WTC11 (cell line): ENCODE measurements around the gene IL5. TPM values are rescaled to one million over a fixed set of nuclear protein-coding genes. Genes with fewer than 3 reads are reported as not detected.
A peak's percentile ranks its signal among the peaks of the same experiment; 100 is the strongest.

ENCODE experiments used
- ATAC-seq: fragments of 200-7000 bp; cut with Tn5 transposase; 2 replicates; pipeline ENCODE4 v1.10.0; 2021; ENCODE audit warnings: mild to moderate bottlenecking, moderate library complexity
- CTCF ChIA-PET: fragments of 300-600 bp; sonication (Branson Sonifier 250); formaldehyde crosslinking; loops from one replicate; lab custom pipeline; 2021; ENCODE audit warnings: antibody characterized with exemption; lab: Charles Lee
- POLR2A ChIA-PET: fragments of 350-600 bp; sonication (Branson Sonifier 250); formaldehyde crosslinking; loops from one replicate; lab custom pipeline; 2021; ENCODE audit warnings: antibody characterized with exemption; lab: Charles Lee
- DNase-seq: peaks from one replicate; pipeline ENCODE4 v3.0.0; 2021; ENCODE audit warnings: low spot score
- H3K27ac Mint-ChIP-seq: 2 replicates; pipeline ENCODE4 v1.8.0; 2021; ENCODE audit warnings: mixed read lengths
- H3K27me3 Mint-ChIP-seq: 2 replicates; pipeline ENCODE4 v1.8.0; 2021; ENCODE audit warnings: low read depth, mild to moderate bottlenecking, moderate library complexity, mixed read lengths
- H3K36me3 Mint-ChIP-seq: 2 replicates; pipeline ENCODE4 v1.8.0; 2021; ENCODE audit warnings: mixed read lengths
- H3K4me1 Mint-ChIP-seq: 2 replicates; pipeline ENCODE4 v1.8.0; 2022; ENCODE audit warnings: mixed read lengths
- H3K4me3 Mint-ChIP-seq: 2 replicates; pipeline ENCODE4 v1.8.0; 2021; ENCODE audit warnings: mild to moderate bottlenecking, moderate library complexity, mixed read lengths
- H3K9me3 Mint-ChIP-seq: 2 replicates; pipeline ENCODE4 v1.8.0; 2021; ENCODE audit warnings: mixed read lengths
- CBFB ChIP-seq: sonication (generic); formaldehyde crosslinking; IDR thresholded peaks from 2 replicates; pipeline ENCODE4 v1.8.1; 2022; ENCODE audit warnings: mild to moderate bottlenecking, low read depth, missing genetic modification reagents
- CREB1 ChIP-seq: sonication (generic); formaldehyde crosslinking; IDR thresholded peaks from 2 replicates; pipeline ENCODE4 v1.8.0; 2023; ENCODE audit warnings: mild to moderate bottlenecking, missing genetic modification reagents
- EMX1 ChIP-seq: fragments of 250-450 bp; sonication (Bioruptor Pico); IDR thresholded peaks from 2 replicates; pipeline ENCODE4 v1.8.0; 2021; ENCODE audit warnings: mild to moderate bottlenecking
- ETV6 ChIP-seq: sonication (generic); formaldehyde crosslinking; IDR thresholded peaks from 2 replicates; pipeline ENCODE4 v1.8.1; 2022; ENCODE audit warnings: mild to moderate bottlenecking, missing genetic modification reagents
- FOXK1 ChIP-seq: sonication (generic); formaldehyde crosslinking; IDR thresholded peaks from 2 replicates; pipeline ENCODE4 v1.8.0; 2022; ENCODE audit warnings: mild to moderate bottlenecking, moderate library complexity, missing genetic modification reagents
- FOXP1 ChIP-seq: sonication (generic); formaldehyde crosslinking; IDR thresholded peaks from 2 replicates; pipeline ENCODE4 v1.8.0; 2022; ENCODE audit warnings: missing genetic modification reagents, mild to moderate bottlenecking, moderate library complexity, borderline replicate concordance
- HMGA2 ChIP-seq: fragments of 250-450 bp; sonication (Bioruptor Pico); IDR thresholded peaks from 2 replicates; pipeline ENCODE4 v1.4.0; 2021; ENCODE audit warnings: mild to moderate bottlenecking, moderate library complexity
- IRF2 ChIP-seq: sonication (generic); formaldehyde crosslinking; IDR thresholded peaks from 2 replicates; pipeline ENCODE4 v1.8.0; 2022; ENCODE audit warnings: low read depth, missing genetic modification reagents, borderline replicate concordance
- MXD4 ChIP-seq: fragments of 250-450 bp; sonication (Bioruptor Pico); IDR thresholded peaks from 2 replicates; pipeline ENCODE4 v1.8.0; 2021; ENCODE audit warnings: mild to moderate bottlenecking, moderate library complexity, borderline replicate concordance
- MYBL2 ChIP-seq: sonication (generic); formaldehyde crosslinking; IDR thresholded peaks from 2 replicates; pipeline ENCODE4 v1.8.1; 2023; ENCODE audit warnings: mild to moderate bottlenecking, moderate library complexity, missing genetic modification reagents
- NFYB ChIP-seq: sonication (generic); formaldehyde crosslinking; conservative IDR thresholded peaks from 2 replicates; pipeline ENCODE4 v1.8.0; 2022; ENCODE audit warnings: low read depth, missing genetic modification reagents
- NR3C1 ChIP-seq: sonication (generic); formaldehyde crosslinking; conservative IDR thresholded peaks from 2 replicates; pipeline ENCODE4 v1.8.1; 2023; ENCODE audit warnings: low read depth, mild to moderate bottlenecking, missing genetic modification reagents
- ZNF138 ChIP-seq: sonication (generic); formaldehyde crosslinking; conservative IDR thresholded peaks from 2 replicates; pipeline ENCODE4 v1.8.1; 2022; ENCODE audit warnings: mild to moderate bottlenecking, moderate library complexity, missing genetic modification reagents
- ZNF232 ChIP-seq: sonication (generic); formaldehyde crosslinking; IDR thresholded peaks from 2 replicates; pipeline ENCODE4 v1.8.0; 2022; ENCODE audit warnings: mild to moderate bottlenecking, missing genetic modification reagents
- total RNA-seq: library from RNA; stranded (reverse); gene quantifications from 3 replicates; pipeline ENCODE4 v1.2.3, GENCODE V29; 2021
- TF ChIP-seq, protein P1 (sequence below): sonication (generic); formaldehyde crosslinking; IDR thresholded peaks from 2 replicates; pipeline ENCODE4 v1.8.1; 2022; ENCODE audit warnings: missing genetic modification reagents, borderline replicate concordance
- TF ChIP-seq, protein P2 (sequence below): sonication (generic); formaldehyde crosslinking; IDR thresholded peaks from 2 replicates; pipeline ENCODE4 v1.8.0; 2023; ENCODE audit warnings: mild to moderate bottlenecking, missing genetic modification reagents
- TF ChIP-seq, protein P3 (sequence below): sonication (generic); formaldehyde crosslinking; IDR thresholded peaks from 2 replicates; pipeline ENCODE4 v1.8.1; 2022; ENCODE audit warnings: mild to moderate bottlenecking, missing genetic modification reagents, moderate library complexity, borderline replicate concordance
- TF ChIP-seq, protein P4 (sequence below): sonication (generic); formaldehyde crosslinking; IDR thresholded peaks from 2 replicates; pipeline ENCODE4 v1.8.1; 2023; ENCODE audit warnings: mild to moderate bottlenecking, missing genetic modification reagents
- TF ChIP-seq, protein P5 (sequence below): sonication (generic); formaldehyde crosslinking; conservative IDR thresholded peaks from 2 replicates; pipeline ENCODE4 v1.8.1; 2023; ENCODE audit warnings: mild to moderate bottlenecking, low read depth, missing genetic modification reagents, moderate library complexity
- TF ChIP-seq, protein P6 (sequence below): sonication (generic); formaldehyde crosslinking; IDR thresholded peaks from 2 replicates; pipeline ENCODE4 v1.8.0; 2022; ENCODE audit warnings: missing genetic modification reagents

The IL5 gene
- total RNA-seq, 1 experiment from 2014 or later, result not detected

DNA sequence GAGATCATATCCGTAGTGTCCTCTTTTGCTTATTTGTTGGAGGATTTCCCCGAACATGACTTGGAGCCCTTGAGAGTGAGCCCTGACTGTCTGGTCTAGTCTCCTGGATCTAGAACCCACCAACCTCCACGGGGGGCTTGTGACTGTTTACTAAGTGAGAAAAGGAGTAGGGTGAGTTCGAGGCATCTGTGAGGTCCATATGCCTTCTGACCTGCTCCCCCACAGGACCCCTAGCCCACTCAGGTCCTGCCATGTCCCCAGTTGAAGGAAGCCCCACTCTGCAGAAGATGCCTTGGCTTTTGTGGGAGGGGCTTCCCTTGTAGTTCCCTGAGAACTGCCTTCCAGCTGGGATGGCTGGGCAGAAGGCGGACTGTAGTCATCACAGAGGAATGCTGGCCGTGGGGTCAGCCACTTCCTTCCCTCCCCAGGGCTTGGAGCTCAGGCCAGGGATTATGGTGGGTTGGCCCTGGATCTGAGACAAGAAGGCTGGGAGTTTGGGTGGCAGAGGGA lies 45.8 kb downstream of the IL5 start (continued):
- TF ChIP-seq HMGA2 (CRISPR knock-in tag) (no peak), CBFB (CRISPR knock-in tag) (no peak), IRF2 (CRISPR knock-in tag) (no peak), CREB1 (no peak), MXD4 (CRISPR knock-in tag) (no peak), NR3C1 (CRISPR knock-in tag) (no peak)
- TF ChIP-seq, protein P1, sequence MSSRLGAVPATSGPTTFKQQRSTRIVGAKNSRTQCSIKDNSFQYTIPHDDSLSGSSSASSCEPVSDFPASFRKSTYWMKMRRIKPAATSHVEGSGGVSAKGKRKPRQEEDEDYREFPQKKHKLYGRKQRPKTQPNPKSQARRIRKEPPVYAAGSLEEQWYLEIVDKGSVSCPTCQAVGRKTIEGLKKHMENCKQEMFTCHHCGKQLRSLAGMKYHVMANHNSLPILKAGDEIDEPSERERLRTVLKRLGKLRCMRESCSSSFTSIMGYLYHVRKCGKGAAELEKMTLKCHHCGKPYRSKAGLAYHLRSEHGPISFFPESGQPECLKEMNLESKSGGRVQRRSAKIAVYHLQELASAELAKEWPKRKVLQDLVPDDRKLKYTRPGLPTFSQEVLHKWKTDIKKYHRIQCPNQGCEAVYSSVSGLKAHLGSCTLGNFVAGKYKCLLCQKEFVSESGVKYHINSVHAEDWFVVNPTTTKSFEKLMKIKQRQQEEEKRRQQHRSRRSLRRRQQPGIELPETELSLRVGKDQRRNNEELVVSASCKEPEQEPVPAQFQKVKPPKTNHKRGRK (CRISPR knock-in tag), result no peak
- TF ChIP-seq, protein P2, sequence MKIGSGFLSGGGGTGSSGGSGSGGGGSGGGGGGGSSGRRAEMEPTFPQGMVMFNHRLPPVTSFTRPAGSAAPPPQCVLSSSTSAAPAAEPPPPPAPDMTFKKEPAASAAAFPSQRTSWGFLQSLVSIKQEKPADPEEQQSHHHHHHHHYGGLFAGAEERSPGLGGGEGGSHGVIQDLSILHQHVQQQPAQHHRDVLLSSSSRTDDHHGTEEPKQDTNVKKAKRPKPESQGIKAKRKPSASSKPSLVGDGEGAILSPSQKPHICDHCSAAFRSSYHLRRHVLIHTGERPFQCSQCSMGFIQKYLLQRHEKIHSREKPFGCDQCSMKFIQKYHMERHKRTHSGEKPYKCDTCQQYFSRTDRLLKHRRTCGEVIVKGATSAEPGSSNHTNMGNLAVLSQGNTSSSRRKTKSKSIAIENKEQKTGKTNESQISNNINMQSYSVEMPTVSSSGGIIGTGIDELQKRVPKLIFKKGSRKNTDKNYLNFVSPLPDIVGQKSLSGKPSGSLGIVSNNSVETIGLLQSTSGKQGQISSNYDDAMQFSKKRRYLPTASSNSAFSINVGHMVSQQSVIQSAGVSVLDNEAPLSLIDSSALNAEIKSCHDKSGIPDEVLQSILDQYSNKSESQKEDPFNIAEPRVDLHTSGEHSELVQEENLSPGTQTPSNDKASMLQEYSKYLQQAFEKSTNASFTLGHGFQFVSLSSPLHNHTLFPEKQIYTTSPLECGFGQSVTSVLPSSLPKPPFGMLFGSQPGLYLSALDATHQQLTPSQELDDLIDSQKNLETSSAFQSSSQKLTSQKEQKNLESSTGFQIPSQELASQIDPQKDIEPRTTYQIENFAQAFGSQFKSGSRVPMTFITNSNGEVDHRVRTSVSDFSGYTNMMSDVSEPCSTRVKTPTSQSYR, result no peak
- TF ChIP-seq, protein P3, sequence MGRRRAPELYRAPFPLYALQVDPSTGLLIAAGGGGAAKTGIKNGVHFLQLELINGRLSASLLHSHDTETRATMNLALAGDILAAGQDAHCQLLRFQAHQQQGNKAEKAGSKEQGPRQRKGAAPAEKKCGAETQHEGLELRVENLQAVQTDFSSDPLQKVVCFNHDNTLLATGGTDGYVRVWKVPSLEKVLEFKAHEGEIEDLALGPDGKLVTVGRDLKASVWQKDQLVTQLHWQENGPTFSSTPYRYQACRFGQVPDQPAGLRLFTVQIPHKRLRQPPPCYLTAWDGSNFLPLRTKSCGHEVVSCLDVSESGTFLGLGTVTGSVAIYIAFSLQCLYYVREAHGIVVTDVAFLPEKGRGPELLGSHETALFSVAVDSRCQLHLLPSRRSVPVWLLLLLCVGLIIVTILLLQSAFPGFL, result no peak

DNA sequence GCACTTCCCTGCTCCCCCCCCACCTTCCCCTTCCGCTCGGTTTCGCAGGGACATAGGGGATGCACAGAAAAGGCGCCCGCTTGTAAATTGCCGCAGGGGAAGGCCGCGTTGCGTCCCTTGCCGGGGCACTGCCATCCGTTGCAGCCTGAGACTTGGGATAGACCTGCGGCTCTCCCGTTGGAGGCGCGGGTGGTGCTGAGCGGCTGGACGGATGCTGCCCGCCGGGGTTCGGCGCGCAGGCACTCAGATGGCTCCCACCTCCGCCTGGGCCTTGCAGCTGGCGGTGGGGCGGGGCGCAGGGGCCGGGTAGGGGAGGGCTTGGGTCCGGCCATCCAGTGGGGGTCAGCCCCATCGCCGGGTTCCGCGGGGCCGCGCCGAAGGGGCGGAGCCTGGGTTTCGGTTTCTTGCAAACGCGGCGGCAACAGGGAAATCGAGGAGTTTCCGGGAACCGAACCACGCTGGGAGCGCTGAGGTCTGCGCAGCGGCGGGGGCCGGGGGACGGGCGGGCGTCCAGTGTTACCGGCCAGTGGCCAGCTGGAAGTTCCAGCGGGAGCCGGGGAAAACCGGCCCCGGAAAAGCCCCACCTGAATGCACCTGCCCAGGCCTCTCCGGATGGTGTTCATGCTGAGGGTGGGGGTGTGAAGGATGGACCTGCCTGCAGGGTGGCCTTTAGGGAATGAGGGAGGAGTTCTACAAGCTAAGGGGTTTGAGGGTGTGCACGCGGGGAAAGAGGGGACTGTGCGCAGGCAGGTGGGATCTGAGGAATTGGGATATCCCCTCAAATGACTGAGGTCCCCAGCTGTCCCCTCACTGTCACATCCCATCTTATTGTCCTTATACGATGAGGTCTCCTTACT lies 46.5 kb downstream of the IL5 start:
- Mint-ChIP-seq H3K4me1 (peaks cover 20% of the 10 kb centered on the region), H3K9me3 (no peaks in the 10 kb centered on the region), H3K4me3 (peak overlapping the region; percentile 85), H3K36me3 (no peaks in the 10 kb centered on the region), H3K27ac (peak overlapping the region; percentile 71), H3K27me3 (peaks cover 18% of the 10 kb centered on the region)
- POLR2A ChIA-PET, result interaction anchor here (0.6 to 2.1 kb wide), 12 partner anchors 9 to 1866 kb away, joined by 3 to 11 read pairs (median 4); partner anchors contain the start of genes CDC42SE2 and SLC22A4
- ATAC-seq, result peak; percentile 65
- CTCF ChIA-PET, result interaction anchor here (0.6 to 4.3 kb wide), 29 partner anchors 9 to 434 kb away, joined by 3 to 27 read pairs (median 5); partner anchors contain the start of genes P4HA2 and SHROOM1
- DNase-seq, result peak; percentile 90
- peak; percentile 52; the same call in 1 of the 2 replicates for TF ChIP-seq ZNF232 (CRISPR knock-in tag)
- TF ChIP-seq, protein P4, sequence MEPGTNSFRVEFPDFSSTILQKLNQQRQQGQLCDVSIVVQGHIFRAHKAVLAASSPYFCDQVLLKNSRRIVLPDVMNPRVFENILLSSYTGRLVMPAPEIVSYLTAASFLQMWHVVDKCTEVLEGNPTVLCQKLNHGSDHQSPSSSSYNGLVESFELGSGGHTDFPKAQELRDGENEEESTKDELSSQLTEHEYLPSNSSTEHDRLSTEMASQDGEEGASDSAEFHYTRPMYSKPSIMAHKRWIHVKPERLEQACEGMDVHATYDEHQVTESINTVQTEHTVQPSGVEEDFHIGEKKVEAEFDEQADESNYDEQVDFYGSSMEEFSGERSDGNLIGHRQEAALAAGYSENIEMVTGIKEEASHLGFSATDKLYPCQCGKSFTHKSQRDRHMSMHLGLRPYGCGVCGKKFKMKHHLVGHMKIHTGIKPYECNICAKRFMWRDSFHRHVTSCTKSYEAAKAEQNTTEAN (CRISPR knock-in tag), result peak; percentile 46; the same call in 1 of the 2 replicates
- no peak for TF ChIP-seq CBFB (CRISPR knock-in tag)
- TF ChIP-seq, protein P5, sequence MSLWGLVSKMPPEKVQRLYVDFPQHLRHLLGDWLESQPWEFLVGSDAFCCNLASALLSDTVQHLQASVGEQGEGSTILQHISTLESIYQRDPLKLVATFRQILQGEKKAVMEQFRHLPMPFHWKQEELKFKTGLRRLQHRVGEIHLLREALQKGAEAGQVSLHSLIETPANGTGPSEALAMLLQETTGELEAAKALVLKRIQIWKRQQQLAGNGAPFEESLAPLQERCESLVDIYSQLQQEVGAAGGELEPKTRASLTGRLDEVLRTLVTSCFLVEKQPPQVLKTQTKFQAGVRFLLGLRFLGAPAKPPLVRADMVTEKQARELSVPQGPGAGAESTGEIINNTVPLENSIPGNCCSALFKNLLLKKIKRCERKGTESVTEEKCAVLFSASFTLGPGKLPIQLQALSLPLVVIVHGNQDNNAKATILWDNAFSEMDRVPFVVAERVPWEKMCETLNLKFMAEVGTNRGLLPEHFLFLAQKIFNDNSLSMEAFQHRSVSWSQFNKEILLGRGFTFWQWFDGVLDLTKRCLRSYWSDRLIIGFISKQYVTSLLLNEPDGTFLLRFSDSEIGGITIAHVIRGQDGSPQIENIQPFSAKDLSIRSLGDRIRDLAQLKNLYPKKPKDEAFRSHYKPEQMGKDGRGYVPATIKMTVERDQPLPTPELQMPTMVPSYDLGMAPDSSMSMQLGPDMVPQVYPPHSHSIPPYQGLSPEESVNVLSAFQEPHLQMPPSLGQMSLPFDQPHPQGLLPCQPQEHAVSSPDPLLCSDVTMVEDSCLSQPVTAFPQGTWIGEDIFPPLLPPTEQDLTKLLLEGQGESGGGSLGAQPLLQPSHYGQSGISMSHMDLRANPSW (CRISPR knock-in tag), result no peak
- TF ChIP-seq ZNF138, result peak; percentile 50; the same call in 1 of the 2 replicates
- peak; percentile 39; the same call in 1 of the 2 replicates for TF ChIP-seq FOXP1 (CRISPR knock-in tag)
- TF ChIP-seq MYBL2 (CRISPR knock-in tag), result peak; percentile 83
- no peak for TF ChIP-seq EMX1 (CRISPR knock-in tag)
- TF ChIP-seq ETV6, result peak; percentile 79
- peak; percentile 44 for TF ChIP-seq FOXK1 (CRISPR knock-in tag)
- no peak for TF ChIP-seq NFYB (CRISPR knock-in tag)
- TF ChIP-seq, protein P6, sequence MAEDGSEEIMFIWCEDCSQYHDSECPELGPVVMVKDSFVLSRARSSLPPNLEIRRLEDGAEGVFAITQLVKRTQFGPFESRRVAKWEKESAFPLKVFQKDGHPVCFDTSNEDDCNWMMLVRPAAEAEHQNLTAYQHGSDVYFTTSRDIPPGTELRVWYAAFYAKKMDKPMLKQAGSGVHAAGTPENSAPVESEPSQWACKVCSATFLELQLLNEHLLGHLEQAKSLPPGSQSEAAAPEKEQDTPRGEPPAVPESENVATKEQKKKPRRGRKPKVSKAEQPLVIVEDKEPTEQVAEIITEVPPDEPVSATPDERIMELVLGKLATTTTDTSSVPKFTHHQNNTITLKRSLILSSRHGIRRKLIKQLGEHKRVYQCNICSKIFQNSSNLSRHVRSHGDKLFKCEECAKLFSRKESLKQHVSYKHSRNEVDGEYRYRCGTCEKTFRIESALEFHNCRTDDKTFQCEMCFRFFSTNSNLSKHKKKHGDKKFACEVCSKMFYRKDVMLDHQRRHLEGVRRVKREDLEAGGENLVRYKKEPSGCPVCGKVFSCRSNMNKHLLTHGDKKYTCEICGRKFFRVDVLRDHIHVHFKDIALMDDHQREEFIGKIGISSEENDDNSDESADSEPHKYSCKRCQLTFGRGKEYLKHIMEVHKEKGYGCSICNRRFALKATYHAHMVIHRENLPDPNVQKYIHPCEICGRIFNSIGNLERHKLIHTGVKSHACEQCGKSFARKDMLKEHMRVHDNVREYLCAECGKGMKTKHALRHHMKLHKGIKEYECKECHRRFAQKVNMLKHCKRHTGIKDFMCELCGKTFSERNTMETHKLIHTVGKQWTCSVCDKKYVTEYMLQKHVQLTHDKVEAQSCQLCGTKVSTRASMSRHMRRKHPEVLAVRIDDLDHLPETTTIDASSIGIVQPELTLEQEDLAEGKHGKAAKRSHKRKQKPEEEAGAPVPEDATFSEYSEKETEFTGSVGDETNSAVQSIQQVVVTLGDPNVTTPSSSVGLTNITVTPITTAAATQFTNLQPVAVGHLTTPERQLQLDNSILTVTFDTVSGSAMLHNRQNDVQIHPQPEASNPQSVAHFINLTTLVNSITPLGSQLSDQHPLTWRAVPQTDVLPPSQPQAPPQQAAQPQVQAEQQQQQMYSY (CRISPR knock-in tag), result peak; percentile 90
